Measurements from ENCODE around the gene NEURL1B. TPM values are rescaled to one million over a fixed set of nuclear protein-coding genes. Genes with fewer than 3 reads are reported as not detected.
"Not testable (repeated sequence)": the region's sequence is repeated elsewhere in the genome, so short reads cannot be mapped to it uniquely, and the experiment has no call there.

The NEURL1B gene
- total RNA-seq, 2 experiments from 2014 or later, result 3.0 to 3.3 TPM

- Mint-ChIP-seq H3K4me3 (no peak overlapping the region), H3K36me3 (ENCODE audit: low read depth) (no peaks in the 10 kb centered on the region), H3K27ac (no peak overlapping the region), H3K27me3 (peaks cover 1% of the 10 kb centered on the region), H3K9me3 (no peaks in the 10 kb centered on the region), H3K4me1 (no peaks in the 10 kb centered on the region)
- DNase-seq, result no peak
- CTCF ChIA-PET, result no interaction called here
- POLR2A ChIA-PET, result no interaction called here
Observed at GRCh38 chr5:172671091-172671490, 30.0 kb downstream of the NEURL1B start.

- DNase-seq, result no peak
- CTCF ChIA-PET, result interaction anchor here (2.1 kb wide), 1 partner anchor 24 kb away, joined by 9 read pairs; no protein-coding TSS in a partner anchor
- Mint-ChIP-seq H3K27ac (no peak overlapping the region), H3K36me3 (ENCODE audit: low read depth) (no peaks in the 10 kb centered on the region), H3K27me3 (no peaks in the 10 kb centered on the region), H3K4me1 (no peaks in the 10 kb centered on the region), H3K4me3 (no peak overlapping the region), H3K9me3 (no peaks in the 10 kb centered on the region)
- POLR2A ChIA-PET, result no interaction called here
Observed at GRCh38 chr5:172672681-172673080, 31.6 kb downstream of the NEURL1B start.

- H3K4me3 Mint-ChIP-seq, result no peak overlapping the region
- POLR2A ChIA-PET, result no interaction called here
- no peak for DNase-seq
- no peaks in the 10 kb centered on the region for H3K27me3 Mint-ChIP-seq
- CTCF ChIA-PET, result no interaction called here
- no peaks in the 10 kb centered on the region for H3K4me1 Mint-ChIP-seq
- no peaks in the 10 kb centered on the region for H3K9me3 Mint-ChIP-seq
- no peak overlapping the region for H3K27ac Mint-ChIP-seq
- H3K36me3 Mint-ChIP-seq (ENCODE audit: low read depth), result no peaks in the 10 kb centered on the region
Observed at GRCh38 chr5:172674155-172674554, 33.1 kb downstream of the NEURL1B start.

GRCh38 chr5:172676914-172677475 is 35.9 kb downstream of the NEURL1B start:
- POLR2A ChIA-PET, result interaction anchor here (0.9 kb wide), 1 partner anchor 257 kb away, joined by 3 read pairs; no protein-coding TSS in a partner anchor
- CTCF ChIA-PET, result no interaction called here
- Mint-ChIP-seq H3K27me3 (peaks cover 6% of the 10 kb centered on the region), H3K27ac (no peak overlapping the region), H3K9me3 (no peaks in the 10 kb centered on the region), H3K36me3 (ENCODE audit: low read depth) (no peaks in the 10 kb centered on the region), H3K4me1 (no peaks in the 10 kb centered on the region), H3K4me3 (no peak overlapping the region)
- no peak for DNase-seq

GRCh38 chr5:172678362-172678874 is 37.4 kb downstream of the NEURL1B start:
- DNase-seq; H3K9me3 Mint-ChIP-seq; H3K4me3 Mint-ChIP-seq; POLR2A ChIA-PET; CTCF ChIA-PET; H3K4me1 Mint-ChIP-seq; H3K36me3 Mint-ChIP-seq (ENCODE audit: low read depth); H3K27ac Mint-ChIP-seq: not testable (repeated sequence)
- H3K27me3 Mint-ChIP-seq, result peaks cover 13% of the 10 kb centered on the region

- CTCF ChIA-PET, result no interaction called here
- Mint-ChIP-seq H3K9me3 (no peaks in the 10 kb centered on the region), H3K27me3 (peaks cover 13% of the 10 kb centered on the region), H3K36me3 (ENCODE audit: low read depth) (no peaks in the 10 kb centered on the region), H3K4me1 (peaks cover 6% of the 10 kb centered on the region), H3K27ac (no peak overlapping the region), H3K4me3 (no peak overlapping the region)
- DNase-seq, result no peak
- POLR2A ChIA-PET, result no interaction called here
Observed at GRCh38 chr5:172678902-172679301, 37.8 kb downstream of the NEURL1B start.

GRCh38 chr5:172679628-172680212 is 38.7 kb downstream of the NEURL1B start:
- H3K9me3 Mint-ChIP-seq, result no peaks in the 10 kb centered on the region
- CTCF ChIA-PET, result no interaction called here

GRCh38 chr5:172680921-172681320 is 39.9 kb downstream of the NEURL1B start:
- Mint-ChIP-seq H3K9me3 (no peaks in the 10 kb centered on the region), H3K36me3 (ENCODE audit: low read depth) (no peaks in the 10 kb centered on the region), H3K27me3 (peaks cover 22% of the 10 kb centered on the region), H3K4me1 (peaks cover 11% of the 10 kb centered on the region), H3K4me3 (no peak overlapping the region), H3K27ac (no peak overlapping the region)
- POLR2A ChIA-PET, result no interaction called here
- CTCF ChIA-PET, result interaction anchor here (0.7 to 2.7 kb wide), 2 partner anchors 16 to 889 kb away, joined by 3 to 9 read pairs; no protein-coding TSS in a partner anchor
- no peak for DNase-seq

More at GRCh38 chr5:172679628-172680212, 38.7 kb downstream of the NEURL1B start:
- DNase-seq, result no peak
- H3K27me3 Mint-ChIP-seq, result peaks cover 18% of the 10 kb centered on the region
- H3K27ac Mint-ChIP-seq, result no peak overlapping the region
- POLR2A ChIA-PET, result no interaction called here
- H3K36me3 Mint-ChIP-seq (ENCODE audit: low read depth), result no peaks in the 10 kb centered on the region
- no peak overlapping the region for H3K4me3 Mint-ChIP-seq
- H3K4me1 Mint-ChIP-seq, result peaks cover 11% of the 10 kb centered on the region

- CTCF ChIA-PET, result interaction anchor here (2.7 kb wide), 1 partner anchor 16 kb away, joined by 9 read pairs; no protein-coding TSS in a partner anchor
- Mint-ChIP-seq H3K36me3 (ENCODE audit: low read depth) (no peaks in the 10 kb centered on the region), H3K9me3 (no peaks in the 10 kb centered on the region), H3K4me1 (peaks cover 11% of the 10 kb centered on the region), H3K4me3 (no peak overlapping the region), H3K27ac (no peak overlapping the region), H3K27me3 (peaks cover 22% of the 10 kb centered on the region)
- POLR2A ChIA-PET, result no interaction called here
- DNase-seq, result no peak
Observed at GRCh38 chr5:172681421-172681820, 40.4 kb downstream of the NEURL1B start.

- no peaks in the 10 kb centered on the region for H3K36me3 Mint-ChIP-seq (ENCODE audit: low read depth)
- no peak overlapping the region for H3K27ac Mint-ChIP-seq
- H3K4me3 Mint-ChIP-seq, result peak overlapping the region; percentile 35
- peaks cover 22% of the 10 kb centered on the region for H3K27me3 Mint-ChIP-seq
- H3K4me1 Mint-ChIP-seq, result peaks cover 16% of the 10 kb centered on the region
- ChIA-PET POLR2A (no interaction called here), CTCF (interaction anchor here (2.7 kb wide), 1 partner anchor 14 kb away, joined by 9 read pairs; no protein-coding TSS in a partner anchor)
- no peak for DNase-seq
- H3K9me3 Mint-ChIP-seq, result no peaks in the 10 kb centered on the region
Observed at GRCh38 chr5:172683264-172683644, 42.2 kb downstream of the NEURL1B start.

- peak overlapping the region; percentile 46 for H3K4me3 Mint-ChIP-seq
- no peaks in the 10 kb centered on the region for H3K36me3 Mint-ChIP-seq (ENCODE audit: low read depth)
- no peak overlapping the region for H3K27ac Mint-ChIP-seq
- DNase-seq, result peak; percentile 56
- peaks cover 22% of the 10 kb centered on the region for H3K27me3 Mint-ChIP-seq
- peaks cover 22% of the 10 kb centered on the region for H3K4me1 Mint-ChIP-seq
- ChIA-PET POLR2A (no interaction called here), CTCF (interaction anchor here (1.9 kb wide), 1 partner anchor 13 kb away, joined by 10 read pairs; no protein-coding TSS in a partner anchor)
- no peaks in the 10 kb centered on the region for H3K9me3 Mint-ChIP-seq
Observed at GRCh38 chr5:172683645-172684471, 42.8 kb downstream of the NEURL1B start.

GRCh38 chr5:172685091-172685490 is 44.0 kb downstream of the NEURL1B start:
- H3K4me1 Mint-ChIP-seq, result peaks cover 32% of the 10 kb centered on the region
- H3K4me3 Mint-ChIP-seq, result no peak overlapping the region
- no peak for DNase-seq
- CTCF ChIA-PET, result interaction anchor here (0.9 to 1.9 kb wide), 3 partner anchors 10 to 13 kb away, joined by 3 to 10 read pairs (median 4); no protein-coding TSS in a partner anchor
- no peaks in the 10 kb centered on the region for H3K36me3 Mint-ChIP-seq (ENCODE audit: low read depth)
- POLR2A ChIA-PET, result interaction anchor here (1.4 kb wide), 1 partner anchor 12 kb away, joined by 4 read pairs; no protein-coding TSS in a partner anchor
- peaks cover 22% of the 10 kb centered on the region for H3K27me3 Mint-ChIP-seq
- no peaks in the 10 kb centered on the region for H3K9me3 Mint-ChIP-seq
- no peak overlapping the region for H3K27ac Mint-ChIP-seq

GRCh38 chr5:172686111-172686510 is 45.0 kb downstream of the NEURL1B start:
- Mint-ChIP-seq H3K27ac (no peak overlapping the region), H3K36me3 (ENCODE audit: low read depth) (no peaks in the 10 kb centered on the region), H3K9me3 (no peaks in the 10 kb centered on the region), H3K4me3 (no peak overlapping the region), H3K27me3 (peaks cover 20% of the 10 kb centered on the region), H3K4me1 (peaks cover 39% of the 10 kb centered on the region)
- CTCF ChIA-PET, result interaction anchor here (1.9 kb wide), 1 partner anchor 11 kb away, joined by 10 read pairs; no protein-coding TSS in a partner anchor
- no peak for DNase-seq
- POLR2A ChIA-PET, result interaction anchor here (1.4 kb wide), 1 partner anchor 11 kb away, joined by 4 read pairs; no protein-coding TSS in a partner anchor
